ENCODE results near the gene LRRC43.

Gene LRRC43

GRCh38 chr12:122227341-122227740 is 44.4 kb downstream of the LRRC43 start:
- no peak for DNase-seq

- DNase-seq, result no peak
Observed at GRCh38 chr12:122228092-122228491, 45.2 kb downstream of the LRRC43 start.

GRCh38 chr12:122230798-122231197 is 47.9 kb downstream of the LRRC43 start:
- no peak for DNase-seq

GRCh38 chr12:122232691-122233090 is 49.8 kb downstream of the LRRC43 start:
- no peak for DNase-seq

- DNase-seq, result no peak
Observed at GRCh38 chr12:122235741-122236140, 52.8 kb downstream of the LRRC43 start.

DNA sequence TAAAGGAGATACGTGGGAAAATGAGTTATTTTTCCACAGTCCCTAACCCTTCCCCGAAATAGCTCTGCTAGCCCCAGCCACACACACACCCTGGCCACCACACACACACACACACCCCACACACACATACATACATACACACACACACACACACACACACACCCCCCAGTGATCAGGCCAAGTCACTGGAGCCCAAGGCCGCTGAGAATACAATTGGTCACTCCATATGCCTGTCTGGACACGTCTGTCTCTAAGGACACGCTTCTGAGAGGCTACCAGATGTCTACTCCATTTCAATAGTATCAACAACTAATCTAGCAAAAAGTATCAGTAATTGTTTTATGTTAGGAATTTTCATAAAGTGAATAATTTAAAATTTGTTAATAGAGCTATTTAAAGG is 55.9 kb downstream of the LRRC43 start:
- DNase-seq, result no peak

DNA sequence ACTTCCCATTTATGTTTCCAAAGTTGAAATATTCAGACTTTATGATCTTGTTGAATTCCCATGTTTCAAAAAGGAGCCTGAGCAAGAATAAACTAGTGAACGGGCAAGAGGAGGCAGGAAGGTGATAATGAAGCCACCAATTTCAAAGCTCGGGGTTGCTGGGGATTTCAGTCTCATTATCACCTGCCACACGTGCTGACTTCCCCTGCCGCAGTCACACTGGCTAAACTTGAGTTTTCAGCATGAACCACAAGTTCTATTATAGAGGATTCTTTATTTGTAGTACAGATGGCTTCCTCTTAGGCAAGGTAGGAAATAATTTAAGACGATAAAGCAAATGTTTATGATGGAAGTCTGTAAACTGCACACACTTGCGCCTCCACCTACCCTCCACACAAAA is 61.0 kb downstream of the LRRC43 start:
- DNase-seq, result no peak

GRCh38 chr12:122244565-122245371 is 61.8 kb downstream of the LRRC43 start:
- no peak for DNase-seq

- DNase-seq, result no peak
Observed at GRCh38 chr12:122245553-122245952, 62.6 kb downstream of the LRRC43 start.

DNA sequence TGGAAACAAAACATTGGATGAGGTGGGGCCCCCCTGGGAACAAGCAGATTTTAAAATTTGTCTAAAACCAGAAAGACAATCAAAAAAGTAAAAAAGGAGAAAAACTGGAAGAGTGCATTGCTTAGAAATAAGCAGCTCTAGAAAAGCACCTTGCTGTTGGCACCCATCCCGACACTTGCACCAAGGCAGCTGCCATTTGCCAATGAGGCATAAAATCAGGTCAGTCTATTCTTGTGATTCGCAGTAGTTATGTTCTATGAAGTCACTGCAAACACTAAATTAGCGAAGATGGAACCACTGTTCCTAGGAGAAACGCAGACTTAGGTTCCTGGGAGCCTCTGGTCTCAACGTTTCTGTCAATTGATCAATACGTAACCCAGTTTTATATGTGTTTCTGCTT is 67.1 kb downstream of the LRRC43 start:
- no peak for DNase-seq

GRCh38 chr12:122250536-122250935 is 67.6 kb downstream of the LRRC43 start:
- DNase-seq, result no peak
